Endodermal cell (in vitro differentiated cells): ENCODE measurements around the gene SLC66A1. TPM values are rescaled to one million over a fixed set of nuclear protein-coding genes. Genes with fewer than 3 reads are reported as not detected.
A peak's percentile ranks its signal among the peaks of the same experiment; 100 is the strongest.

Experiments used
- DNase-seq: peaks from one replicate; pipeline ENCODE4 v3.0.0-alpha.2; 2017
- H3K27ac ChIP-seq: 2 replicates; pipeline ENCODE4 v1.5.1; 2013; ENCODE audit warnings: mild to moderate bottlenecking, low read depth, low read length, moderate library complexity
- H3K27me3 ChIP-seq: 2 replicates; pipeline ENCODE4 v1.6.1; 2013; ENCODE audit warnings: mild to moderate bottlenecking, low read length, moderate library complexity; ENCODE audit not compliant: insufficient read depth, control insufficient read depth, poor library complexity, severe bottlenecking
- H3K36me3 ChIP-seq: 2 replicates; pipeline ENCODE4 v1.7.0; 2013; ENCODE audit warnings: mild to moderate bottlenecking, low read length, moderate library complexity; ENCODE audit not compliant: control insufficient read depth, insufficient read depth
- H3K4me1 ChIP-seq: one replicate; pipeline ENCODE4 v1.7.0; 2013; ENCODE audit warnings: low read length; ENCODE audit not compliant: control insufficient read depth, insufficient read depth
- H3K4me3 ChIP-seq: 2 replicates; pipeline ENCODE4 v1.5.1; 2013; ENCODE audit warnings: mild to moderate bottlenecking, low read length, moderate library complexity
- H3K9ac ChIP-seq: 2 replicates; pipeline ENCODE4 v1.6.1; 2013; ENCODE audit warnings: mild to moderate bottlenecking, low read length, moderate library complexity; ENCODE audit not compliant: poor library complexity, severe bottlenecking; ENCODE audit errors: extremely low read depth
- H3K9me3 ChIP-seq: 2 replicates; pipeline ENCODE4 v1.6.1; 2013; ENCODE audit warnings: mild to moderate bottlenecking, low read length, moderate library complexity; ENCODE audit not compliant: control insufficient read depth
- H3K27ac Mint-ChIP-seq: 2 replicates; pipeline ENCODE4 v1.8.0; 2020; ENCODE audit warnings: mixed read lengths
- H3K27me3 Mint-ChIP-seq: 2 replicates; pipeline ENCODE4 v1.8.0; 2021; ENCODE audit warnings: mild to moderate bottlenecking, mixed read lengths; ENCODE audit not compliant: insufficient read depth
- H3K36me3 Mint-ChIP-seq: 2 replicates; pipeline ENCODE4 v1.8.0; 2020; ENCODE audit warnings: low read depth, mixed read lengths
- H3K4me1 Mint-ChIP-seq: 2 replicates; pipeline ENCODE4 v1.8.0; 2020; ENCODE audit warnings: mixed read lengths
- H3K4me3 Mint-ChIP-seq: 2 replicates; pipeline ENCODE4 v1.8.0; 2020; ENCODE audit warnings: mild to moderate bottlenecking, moderate library complexity, mixed read lengths
- H3K9me3 Mint-ChIP-seq: 2 replicates; pipeline ENCODE4 v1.8.0; 2020; ENCODE audit warnings: mild to moderate bottlenecking, mixed read lengths
- WGBS, 2 experiments: methylation state at CpG; one replicate each; pipeline versions ENCODE4 v1.1.5 to v1.1.7; 2013; ENCODE audit warnings: missing lambda C conversion rate in 2 of 2, mixed read lengths in 1 of 2; ENCODE audit not compliant: insufficient coverage in 1 of 2, insufficient read length in 1 of 2; 5-methylcytosine and 5-hydroxymethylcytosine counted together
- total RNA-seq, 2 donors: library from RNA; stranded (reverse); fragmentation: NEBNext Ultra II Directional in 1 of 2; extraction: Animal tissue kit (Norgen Biotek cat#: 25700) in 1 of 2; gene quantifications; 2 replicates in 1 of 2; 3 replicates in 1 of 2; pipeline ENCODE4 v1.2.1, GENCODE V29; 2021
- TF ChIP-seq, protein P1 (sequence below): fragments of 200-600 bp; sonication (generic); conservative IDR thresholded peaks from 2 replicates; pipeline ENCODE4 v1.5.0; 2021; ENCODE audit warnings: antibody characterized with exemption, mild to moderate bottlenecking

SLC66A1 gene
- total RNA-seq, 2 donors from 2014 or later: 20.8 to 22.6 TPM

DNA sequence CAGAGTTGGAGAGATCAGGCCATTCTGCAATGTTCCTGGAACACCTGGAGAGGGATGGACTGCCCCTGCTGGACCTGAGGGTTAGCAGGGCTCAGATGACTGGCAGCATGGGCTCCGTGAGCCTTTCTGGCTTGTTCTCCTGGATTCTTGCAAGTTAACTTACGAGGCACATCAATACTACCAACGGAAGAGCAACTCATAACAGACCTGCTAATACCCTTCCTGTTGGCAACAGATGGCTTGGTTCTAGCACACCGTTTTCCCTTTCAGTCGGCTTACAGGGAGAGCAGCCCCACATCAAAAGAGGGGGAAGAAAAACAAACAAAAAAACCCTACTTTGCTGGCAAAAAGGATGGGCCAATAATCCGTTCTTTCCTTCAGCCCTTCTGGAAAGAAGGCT lies 47.9 kb downstream of the SLC66A1 start:
- 87 to 92% methylated on average over 6 of the region's 6 CpGs for WGBS, 2 experiments
- Histone ChIP-seq H3K36me3 (peaks cover 51% of the 10 kb centered on the region), H3K9ac (no peak overlapping the region), H3K4me1 (no peaks in the 10 kb centered on the region), H3K27me3 (no peaks in the 10 kb centered on the region), H3K4me3 (no peak overlapping the region), H3K27ac (no peak overlapping the region), H3K9me3 (no peaks in the 10 kb centered on the region)
- Mint-ChIP-seq H3K4me1 (peaks cover 23% of the 10 kb centered on the region), H3K9me3 (no peaks in the 10 kb centered on the region), H3K4me3 (no peak overlapping the region), H3K36me3 (peaks cover 34% of the 10 kb centered on the region), H3K27ac (no peak overlapping the region), H3K27me3 (no peaks in the 10 kb centered on the region)
- TF ChIP-seq, protein P1, sequence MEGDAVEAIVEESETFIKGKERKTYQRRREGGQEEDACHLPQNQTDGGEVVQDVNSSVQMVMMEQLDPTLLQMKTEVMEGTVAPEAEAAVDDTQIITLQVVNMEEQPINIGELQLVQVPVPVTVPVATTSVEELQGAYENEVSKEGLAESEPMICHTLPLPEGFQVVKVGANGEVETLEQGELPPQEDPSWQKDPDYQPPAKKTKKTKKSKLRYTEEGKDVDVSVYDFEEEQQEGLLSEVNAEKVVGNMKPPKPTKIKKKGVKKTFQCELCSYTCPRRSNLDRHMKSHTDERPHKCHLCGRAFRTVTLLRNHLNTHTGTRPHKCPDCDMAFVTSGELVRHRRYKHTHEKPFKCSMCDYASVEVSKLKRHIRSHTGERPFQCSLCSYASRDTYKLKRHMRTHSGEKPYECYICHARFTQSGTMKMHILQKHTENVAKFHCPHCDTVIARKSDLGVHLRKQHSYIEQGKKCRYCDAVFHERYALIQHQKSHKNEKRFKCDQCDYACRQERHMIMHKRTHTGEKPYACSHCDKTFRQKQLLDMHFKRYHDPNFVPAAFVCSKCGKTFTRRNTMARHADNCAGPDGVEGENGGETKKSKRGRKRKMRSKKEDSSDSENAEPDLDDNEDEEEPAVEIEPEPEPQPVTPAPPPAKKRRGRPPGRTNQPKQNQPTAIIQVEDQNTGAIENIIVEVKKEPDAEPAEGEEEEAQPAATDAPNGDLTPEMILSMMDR: no peak
- no peak for DNase-seq

GRCh38 chr1:19360432-19360831 lies 48.3 kb downstream of the SLC66A1 start:
- no peaks in the 10 kb centered on the region for H3K27me3 ChIP-seq
- H3K4me3 ChIP-seq: no peak overlapping the region
- H3K36me3 ChIP-seq: peaks cover 52% of the 10 kb centered on the region
- TF ChIP-seq, protein P1: no peak
- Mint-ChIP-seq H3K36me3 (peaks cover 34% of the 10 kb centered on the region), H3K9me3 (no peaks in the 10 kb centered on the region), H3K27ac (no peak overlapping the region), H3K27me3 (no peaks in the 10 kb centered on the region), H3K4me3 (no peak overlapping the region), H3K4me1 (peaks cover 23% of the 10 kb centered on the region)
- H3K9me3 ChIP-seq: no peaks in the 10 kb centered on the region
- H3K27ac ChIP-seq: no peak overlapping the region
- DNase-seq: no peak
- no peak overlapping the region for H3K9ac ChIP-seq
- WGBS, 2 experiments: 95 to 96% methylated on average over 9 to 11 of the region's 11 CpGs
- H3K4me1 ChIP-seq: no peaks in the 10 kb centered on the region

- Mint-ChIP-seq H3K4me1 (peaks cover 27% of the 10 kb centered on the region), H3K27me3 (no peaks in the 10 kb centered on the region), H3K4me3 (no peak overlapping the region), H3K9me3 (no peaks in the 10 kb centered on the region), H3K27ac (peak overlapping the region; percentile 73), H3K36me3 (peaks cover 28% of the 10 kb centered on the region)
- H3K36me3 ChIP-seq: peaks cover 46% of the 10 kb centered on the region
- TF ChIP-seq, protein P1: no peak
- H3K9me3 ChIP-seq: no peaks in the 10 kb centered on the region
- DNase-seq: no peak
- no peak overlapping the region for H3K4me3 ChIP-seq
- H3K27ac ChIP-seq: no peak overlapping the region
- WGBS, 2 experiments: 93 to 95% methylated on average over 15 to 18 of the region's 18 CpGs
- no peaks in the 10 kb centered on the region for H3K27me3 ChIP-seq
- H3K9ac ChIP-seq: no peak overlapping the region
- H3K4me1 ChIP-seq: no peaks in the 10 kb centered on the region
Measured at GRCh38 chr1:19360843-19361610, 48.9 kb downstream of the SLC66A1 start.
